Liver (tissue), 9 donors: ENCODE results near the gene ABCA9. TPM values are rescaled to one million over a fixed set of nuclear protein-coding genes. Genes with fewer than 3 reads are reported as not detected.

ENCODE experiments used
- DNase-seq: peaks from one replicate; pipeline ENCODE4 v3.0.0-alpha.2; 2017; ENCODE audit warnings: low spot score
- H3K27ac ChIP-seq, 2 donors: one replicate each; pipeline ENCODE4 v1.7.0; 2013; ENCODE audit warnings: inconsistent platforms in 2 of 2, low read length in 2 of 2, control low read depth in 1 of 2, low read depth in 1 of 2, mild to moderate bottlenecking in 1 of 2
- H3K27me3 ChIP-seq, 4 donors: one replicate each; pipeline versions ENCODE4 v1.6.1 to v1.7.0; 2013; ENCODE audit warnings: low read length in 3 of 4, inconsistent platforms in 1 of 4, mild to moderate bottlenecking in 1 of 4, moderate library complexity in 1 of 4; ENCODE audit not compliant: control insufficient read depth in 4 of 4, insufficient read depth in 4 of 4
- H3K36me3 ChIP-seq, 4 donors: one replicate each; pipeline versions ENCODE4 v1.6.1 to v1.7.0; 2013; ENCODE audit warnings: low read length in 3 of 4, mild to moderate bottlenecking in 3 of 4, low read depth in 1 of 4, moderate library complexity in 1 of 4; ENCODE audit not compliant: control insufficient read depth in 4 of 4, insufficient read depth in 3 of 4
- H3K4me1 ChIP-seq, 4 donors: one replicate each; pipeline versions ENCODE4 v1.6.1 to v1.7.0; 2013; ENCODE audit warnings: low read length in 3 of 4, mild to moderate bottlenecking in 3 of 4, moderate library complexity in 1 of 4; ENCODE audit not compliant: control insufficient read depth in 4 of 4, insufficient read depth in 4 of 4
- H3K4me3 ChIP-seq, 3 donors: one replicate each; pipeline versions ENCODE4 v1.6.1 to v1.7.0; 2013; ENCODE audit warnings: low read length in 3 of 3, control low read depth in 1 of 3, low read depth in 1 of 3, mild to moderate bottlenecking in 1 of 3
- H3K9ac ChIP-seq, 2 donors: one replicate each; pipeline ENCODE4 v1.7.0; 2013; ENCODE audit warnings: low read length in 2 of 2, mild to moderate bottlenecking in 2 of 2, moderate library complexity in 2 of 2, control low read depth in 1 of 2, low read depth in 1 of 2
- H3K9me3 ChIP-seq, 4 donors: one replicate each; pipeline versions ENCODE4 v1.6.1 to v1.7.0; 2013; ENCODE audit warnings: low read length in 3 of 4; ENCODE audit not compliant: control insufficient read depth in 4 of 4
- EGR1 ChIP-seq, 2 donors: IDR thresholded peaks; 2 replicates each; pipeline ENCODE4 v1.6.1; 2016 to 2018; ENCODE audit warnings: antibody characterized with exemption in 2 of 2, low read depth in 2 of 2
- FOXA1 ChIP-seq: IDR thresholded peaks from 2 replicates; pipeline ENCODE4 v1.6.1; 2016; ENCODE audit warnings: antibody characterized with exemption
- FOXA2 ChIP-seq: IDR thresholded peaks from 2 replicates; pipeline ENCODE4 v1.6.1; 2016; ENCODE audit warnings: antibody characterized with exemption
- GABPA ChIP-seq, 2 donors: IDR thresholded peaks in 1 of 2; conservative IDR thresholded peaks in 1 of 2; 2 replicates each; pipeline ENCODE4 v1.6.1; 2016; ENCODE audit warnings: antibody characterized with exemption in 2 of 2, mild to moderate bottlenecking in 1 of 2, moderate library complexity in 1 of 2
- HNF4A ChIP-seq, 2 donors: conservative IDR thresholded peaks; 2 replicates each; pipeline ENCODE4 v1.6.1; 2016; ENCODE audit warnings: antibody characterized with exemption in 2 of 2, mild to moderate bottlenecking in 2 of 2
- HNF4G ChIP-seq: IDR thresholded peaks from 2 replicates; pipeline ENCODE4 v1.6.1; 2016; ENCODE audit warnings: antibody characterized with exemption
- JUND ChIP-seq, 2 donors: IDR thresholded peaks; 2 replicates each; pipeline ENCODE4 v1.6.1; 2016; ENCODE audit warnings: antibody characterized with exemption in 2 of 2
- NR2F2 ChIP-seq: IDR thresholded peaks from 2 replicates; pipeline ENCODE4 v1.6.1; 2016; ENCODE audit warnings: antibody characterized with exemption
- RAD21 ChIP-seq, 2 donors: IDR thresholded peaks; 2 replicates each; pipeline ENCODE4 v1.6.1; 2016; ENCODE audit warnings: antibody characterized with exemption in 2 of 2, mild to moderate bottlenecking in 2 of 2
- RXRA ChIP-seq, 2 donors: IDR thresholded peaks; 2 replicates each; pipeline ENCODE4 v1.6.1; 2017 to 2018; ENCODE audit warnings: antibody characterized with exemption in 2 of 2, mild to moderate bottlenecking in 1 of 2
- SP1 ChIP-seq: IDR thresholded peaks from 2 replicates; pipeline ENCODE4 v1.6.1; 2018; ENCODE audit warnings: antibody characterized with exemption, mild to moderate bottlenecking
- TAF1 ChIP-seq: conservative IDR thresholded peaks from 2 replicates; pipeline ENCODE4 v1.6.1; 2016; ENCODE audit warnings: antibody characterized with exemption, mild to moderate bottlenecking
- YY1 ChIP-seq: IDR thresholded peaks from 2 replicates; pipeline ENCODE4 v1.6.1; 2016; ENCODE audit warnings: antibody characterized with exemption, mild to moderate bottlenecking
- WGBS: extraction: QIAGEN DNeasy Blood & Tissue Kit; methylation state at CpG from one replicate; pipeline ENCODE4 v1.1.7; 2013; 5-methylcytosine and 5-hydroxymethylcytosine counted together
- polyA plus RNA-seq, 2 donors: library from polyadenylated mRNA; stranded (reverse) in 1 of 2; unstranded in 1 of 2; fragments of 200-250 nt in 1 of 2; fragments of >200 nt in 1 of 2; fragmentation: Nextera tagmentation in 1 of 2; extraction: Ambion mirVana in 1 of 2; gene quantifications; one replicate each; pipeline versions ENCODE4 v1.2.1 to v1.2.3, GENCODE V29; 2013 to 2015
- total RNA-seq, 2 donors: library from RNA; depleted of rRNA; stranded (reverse); fragments of >200 nt; gene quantifications; one replicate each; pipeline ENCODE4 v1.2.3, GENCODE V29; 2014
- TF ChIP-seq, protein P1 (sequence below): fragments of 150-350 bp; IDR thresholded peaks from 2 replicates; pipeline ENCODE4 v1.5.1; 2017; ENCODE audit warnings: improper control_type of control experiment, low read depth, low read length; ENCODE audit not compliant: missing input control
- TF ChIP-seq, protein P2 (sequence below): IDR thresholded peaks from 2 replicates; pipeline ENCODE4 v1.6.1; 2016; ENCODE audit warnings: antibody characterized with exemption, mild to moderate bottlenecking
- TF ChIP-seq, protein P3 (sequence below): IDR thresholded peaks from 2 replicates; pipeline ENCODE4 v1.6.1; 2016; ENCODE audit warnings: antibody characterized with exemption
- TF ChIP-seq, protein P4 (sequence below): IDR thresholded peaks from 2 replicates; pipeline ENCODE4 v1.6.1; 2016; ENCODE audit warnings: antibody characterized with exemption
- TF ChIP-seq, protein P5 (sequence below): IDR thresholded peaks from 2 replicates; pipeline ENCODE4 v1.6.1; 2016; ENCODE audit warnings: antibody characterized with exemption
- donor health status: healthy.
- donor health status: healthy.
- donor health status: healthy.
- donor health status: healthy.
- donor health status: healthy.

Gene ABCA9
- total and polyA plus RNA-seq, 4 donors: 1.4 to 18.9 (median 5.9) TPM

DNA sequence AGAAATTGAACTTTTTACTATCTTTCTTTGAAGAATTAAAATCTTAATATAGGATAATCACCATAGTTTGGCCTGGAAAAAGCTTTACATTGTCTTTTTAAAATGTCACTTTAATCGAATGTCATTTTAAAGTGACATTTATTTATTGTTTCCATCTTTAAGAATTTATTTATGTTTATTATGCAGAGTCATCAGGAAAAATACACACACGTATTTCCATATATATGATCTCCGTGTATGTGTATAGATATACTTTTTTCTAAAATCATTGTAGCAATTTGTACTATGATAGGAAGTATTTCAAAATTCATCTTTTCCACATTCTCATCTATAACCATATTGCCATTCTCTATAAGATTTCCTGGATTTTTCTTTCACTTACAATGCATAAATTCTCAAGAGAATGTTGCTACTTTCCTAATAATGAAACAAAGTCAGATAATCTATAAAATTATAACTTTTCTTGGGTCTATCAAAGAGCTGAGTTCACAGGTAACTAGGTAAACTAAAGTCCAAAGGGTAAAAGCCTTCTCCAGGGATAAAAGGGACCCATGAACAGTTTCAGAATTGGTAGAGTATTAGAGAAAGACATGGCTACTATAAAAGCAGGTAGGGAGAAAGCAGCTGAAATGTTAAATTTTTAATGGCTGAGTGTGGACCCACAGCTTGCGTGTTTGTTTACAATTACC, 117.5 kb downstream of the ABCA9 start:
- Histone ChIP-seq H3K36me3 (peaks cover 0 to 4% (median 1%) of the 10 kb centered on the region in 4 donors), H3K4me3 (no peak overlapping the region), H3K9ac (no peak overlapping the region), H3K4me1 (peaks cover 6 to 37% (median 23%) of the 10 kb centered on the region in 4 donors), H3K27ac (no peak overlapping the region), H3K9me3 (no peaks in the 10 kb centered on the region), H3K27me3 (no peaks in the 10 kb centered on the region)
- TF ChIP-seq HNF4A (conservative IDR thresholded peaks at IDR 0.05) (peak; percentile 85 to 86), TAF1 (no peak), YY1 (peak; percentile 45), RAD21 (IDR thresholded peaks at IDR 0.05) (peak in 1 of 2 donors; percentile 24), HNF4G (peak; percentile 55), NR2F2 (no peak), FOXA2 (no peak), RXRA (IDR thresholded peaks at IDR 0.05) (peak; percentile 62 to 63), SP1 (peak; percentile 51)
- DNase-seq: no peak
- WGBS: 79% methylated on average over 4 of the region's 4 CpGs

DNA sequence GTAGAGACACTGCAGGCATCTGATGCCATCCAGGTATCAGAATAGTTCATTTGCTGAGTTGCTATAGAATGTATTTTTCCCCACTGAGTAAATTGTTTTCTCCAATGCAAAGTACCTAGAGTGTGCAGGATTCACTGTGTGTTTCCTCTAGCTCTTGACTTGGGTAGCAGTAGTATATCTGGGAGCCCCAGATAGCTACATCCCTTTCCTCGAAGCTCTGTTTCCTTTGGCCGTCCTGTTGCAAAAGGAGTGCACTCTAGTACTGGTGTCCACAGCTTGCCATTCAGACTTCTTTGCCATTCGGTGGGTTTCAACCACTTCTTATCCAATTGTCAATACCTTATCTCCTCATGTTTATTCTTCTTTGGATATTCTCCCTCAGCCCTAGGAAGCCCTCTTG, 118.3 kb downstream of the ABCA9 start:
- H3K36me3 ChIP-seq: peaks cover 0 to 4% (median 1%) of the 10 kb centered on the region in 4 donors
- WGBS: 52% methylated on average over 3 of the region's 3 CpGs
- TF ChIP-seq, protein P1, sequence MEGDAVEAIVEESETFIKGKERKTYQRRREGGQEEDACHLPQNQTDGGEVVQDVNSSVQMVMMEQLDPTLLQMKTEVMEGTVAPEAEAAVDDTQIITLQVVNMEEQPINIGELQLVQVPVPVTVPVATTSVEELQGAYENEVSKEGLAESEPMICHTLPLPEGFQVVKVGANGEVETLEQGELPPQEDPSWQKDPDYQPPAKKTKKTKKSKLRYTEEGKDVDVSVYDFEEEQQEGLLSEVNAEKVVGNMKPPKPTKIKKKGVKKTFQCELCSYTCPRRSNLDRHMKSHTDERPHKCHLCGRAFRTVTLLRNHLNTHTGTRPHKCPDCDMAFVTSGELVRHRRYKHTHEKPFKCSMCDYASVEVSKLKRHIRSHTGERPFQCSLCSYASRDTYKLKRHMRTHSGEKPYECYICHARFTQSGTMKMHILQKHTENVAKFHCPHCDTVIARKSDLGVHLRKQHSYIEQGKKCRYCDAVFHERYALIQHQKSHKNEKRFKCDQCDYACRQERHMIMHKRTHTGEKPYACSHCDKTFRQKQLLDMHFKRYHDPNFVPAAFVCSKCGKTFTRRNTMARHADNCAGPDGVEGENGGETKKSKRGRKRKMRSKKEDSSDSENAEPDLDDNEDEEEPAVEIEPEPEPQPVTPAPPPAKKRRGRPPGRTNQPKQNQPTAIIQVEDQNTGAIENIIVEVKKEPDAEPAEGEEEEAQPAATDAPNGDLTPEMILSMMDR: no peak
- TF ChIP-seq GABPA (IDR thresholded peaks at IDR 0.05 in 1 of 2, conservative IDR thresholded peaks at IDR 0.05 in 1 of 2): no peak
- TF ChIP-seq, protein P2, sequence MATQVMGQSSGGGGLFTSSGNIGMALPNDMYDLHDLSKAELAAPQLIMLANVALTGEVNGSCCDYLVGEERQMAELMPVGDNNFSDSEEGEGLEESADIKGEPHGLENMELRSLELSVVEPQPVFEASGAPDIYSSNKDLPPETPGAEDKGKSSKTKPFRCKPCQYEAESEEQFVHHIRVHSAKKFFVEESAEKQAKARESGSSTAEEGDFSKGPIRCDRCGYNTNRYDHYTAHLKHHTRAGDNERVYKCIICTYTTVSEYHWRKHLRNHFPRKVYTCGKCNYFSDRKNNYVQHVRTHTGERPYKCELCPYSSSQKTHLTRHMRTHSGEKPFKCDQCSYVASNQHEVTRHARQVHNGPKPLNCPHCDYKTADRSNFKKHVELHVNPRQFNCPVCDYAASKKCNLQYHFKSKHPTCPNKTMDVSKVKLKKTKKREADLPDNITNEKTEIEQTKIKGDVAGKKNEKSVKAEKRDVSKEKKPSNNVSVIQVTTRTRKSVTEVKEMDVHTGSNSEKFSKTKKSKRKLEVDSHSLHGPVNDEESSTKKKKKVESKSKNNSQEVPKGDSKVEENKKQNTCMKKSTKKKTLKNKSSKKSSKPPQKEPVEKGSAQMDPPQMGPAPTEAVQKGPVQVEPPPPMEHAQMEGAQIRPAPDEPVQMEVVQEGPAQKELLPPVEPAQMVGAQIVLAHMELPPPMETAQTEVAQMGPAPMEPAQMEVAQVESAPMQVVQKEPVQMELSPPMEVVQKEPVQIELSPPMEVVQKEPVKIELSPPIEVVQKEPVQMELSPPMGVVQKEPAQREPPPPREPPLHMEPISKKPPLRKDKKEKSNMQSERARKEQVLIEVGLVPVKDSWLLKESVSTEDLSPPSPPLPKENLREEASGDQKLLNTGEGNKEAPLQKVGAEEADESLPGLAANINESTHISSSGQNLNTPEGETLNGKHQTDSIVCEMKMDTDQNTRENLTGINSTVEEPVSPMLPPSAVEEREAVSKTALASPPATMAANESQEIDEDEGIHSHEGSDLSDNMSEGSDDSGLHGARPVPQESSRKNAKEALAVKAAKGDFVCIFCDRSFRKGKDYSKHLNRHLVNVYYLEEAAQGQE: no peak
- TF ChIP-seq, protein P3, sequence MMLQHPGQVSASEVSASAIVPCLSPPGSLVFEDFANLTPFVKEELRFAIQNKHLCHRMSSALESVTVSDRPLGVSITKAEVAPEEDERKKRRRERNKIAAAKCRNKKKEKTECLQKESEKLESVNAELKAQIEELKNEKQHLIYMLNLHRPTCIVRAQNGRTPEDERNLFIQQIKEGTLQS: no peak
- no peak for TF ChIP-seq YY1
- no peak for TF ChIP-seq FOXA1
- TF ChIP-seq HNF4A (conservative IDR thresholded peaks at IDR 0.05): no peak
- TF ChIP-seq RAD21 (IDR thresholded peaks at IDR 0.05): no peak
- no peak for TF ChIP-seq FOXA2
- TF ChIP-seq RXRA (IDR thresholded peaks at IDR 0.05): no peak
- no peak for TF ChIP-seq HNF4G
- TF ChIP-seq NR2F2: no peak
- TF ChIP-seq JUND (IDR thresholded peaks at IDR 0.05): no peak
- TF ChIP-seq, protein P4, sequence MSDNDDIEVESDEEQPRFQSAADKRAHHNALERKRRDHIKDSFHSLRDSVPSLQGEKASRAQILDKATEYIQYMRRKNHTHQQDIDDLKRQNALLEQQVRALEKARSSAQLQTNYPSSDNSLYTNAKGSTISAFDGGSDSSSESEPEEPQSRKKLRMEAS: no peak
- TF ChIP-seq SP1: no peak
- TF ChIP-seq, protein P5, sequence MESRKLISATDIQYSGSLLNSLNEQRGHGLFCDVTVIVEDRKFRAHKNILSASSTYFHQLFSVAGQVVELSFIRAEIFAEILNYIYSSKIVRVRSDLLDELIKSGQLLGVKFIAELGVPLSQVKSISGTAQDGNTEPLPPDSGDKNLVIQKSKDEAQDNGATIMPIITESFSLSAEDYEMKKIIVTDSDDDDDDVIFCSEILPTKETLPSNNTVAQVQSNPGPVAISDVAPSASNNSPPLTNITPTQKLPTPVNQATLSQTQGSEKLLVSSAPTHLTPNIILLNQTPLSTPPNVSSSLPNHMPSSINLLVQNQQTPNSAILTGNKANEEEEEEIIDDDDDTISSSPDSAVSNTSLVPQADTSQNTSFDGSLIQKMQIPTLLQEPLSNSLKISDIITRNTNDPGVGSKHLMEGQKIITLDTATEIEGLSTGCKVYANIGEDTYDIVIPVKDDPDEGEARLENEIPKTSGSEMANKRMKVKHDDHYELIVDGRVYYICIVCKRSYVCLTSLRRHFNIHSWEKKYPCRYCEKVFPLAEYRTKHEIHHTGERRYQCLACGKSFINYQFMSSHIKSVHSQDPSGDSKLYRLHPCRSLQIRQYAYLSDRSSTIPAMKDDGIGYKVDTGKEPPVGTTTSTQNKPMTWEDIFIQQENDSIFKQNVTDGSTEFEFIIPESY: no peak
- no peak for TF ChIP-seq EGR1 (IDR thresholded peaks at IDR 0.05; ENCODE audit: low read depth in 2 of 2)
- no peak for DNase-seq
- peaks cover 6 to 41% (median 26%) of the 10 kb centered on the region in 4 donors for H3K4me1 ChIP-seq
- no peak overlapping the region for H3K9ac ChIP-seq
- H3K9me3 ChIP-seq: no peaks in the 10 kb centered on the region
- H3K4me3 ChIP-seq: no peak overlapping the region
- H3K27me3 ChIP-seq: no peaks in the 10 kb centered on the region
- H3K27ac ChIP-seq: no peak overlapping the region
